Colonic mucosa (tissue), 4 donors: ENCODE results near the gene COA5. TPM values are rescaled to one million over a fixed set of nuclear protein-coding genes. Genes with fewer than 3 reads are reported as not detected.

Experiments
- DNase-seq: peaks from one replicate; pipeline ENCODE4 v3.0.0-alpha.2; 2020
- H3K27ac ChIP-seq: fragments of 200-600 bp; one replicate; pipeline ENCODE4 v1.8.0; 2021
- H3K27me3 ChIP-seq: fragments of 200-600 bp; one replicate; pipeline ENCODE4 v1.8.0; 2021
- H3K36me3 ChIP-seq: fragments of 200-600 bp; one replicate; pipeline ENCODE4 v1.8.0; 2021
- H3K4me1 ChIP-seq: fragments of 200-600 bp; one replicate; pipeline ENCODE4 v1.8.0; 2021; ENCODE audit warnings: mild to moderate bottlenecking
- H3K4me3 ChIP-seq: fragments of 200-600 bp; one replicate; pipeline ENCODE4 v1.8.0; 2021
- H3K9ac ChIP-seq, 2 donors: one replicate each; pipeline ENCODE4 v1.7.0; 2013; ENCODE audit warnings: control low read depth in 2 of 2, low read depth in 2 of 2, low read length in 2 of 2
- H3K9me3 ChIP-seq: fragments of 200-600 bp; one replicate; pipeline ENCODE4 v1.8.0; 2021
- CTCF ChIP-seq: fragments of 200-600 bp; IDR thresholded peaks from one replicate; pipeline ENCODE4 v1.8.0; 2022; ENCODE audit warnings: antibody characterized with exemption, mild to moderate bottlenecking
- intact Hi-C: fragments of 100-400 bp; cut with DNase I; formaldehyde crosslinking; loops from one replicate; pipeline ENCODE4 v1.14.1; 2022
- total RNA-seq, 2 donors: library from RNA; stranded (reverse); fragmentation: NEBNext Ultra II Directional in 1 of 2; extraction: Animal tissue kit (Norgen Biotek cat#: 25700) in 1 of 2; gene quantifications; one replicate each; pipeline ENCODE4 v1.2.1, GENCODE V29; 2021
- donor health status: healthy.
- donor health status: DM: no; HTN: no; CAD: no.
- donor health status: DM: no; HTN: no; CAD: no.

Gene COA5
- total RNA-seq, 2 donors from 2014 or later = 23.5 to 27.1 TPM

- Histone ChIP-seq H3K9me3 (no peaks in the 10 kb centered on the region), H3K36me3 (peaks cover 12% of the 10 kb centered on the region), H3K4me3 (no peak overlapping the region), H3K4me1 (no peaks in the 10 kb centered on the region), H3K9ac (no peak overlapping the region), H3K27ac (no peak overlapping the region), H3K27me3 (no peaks in the 10 kb centered on the region)
- no peak for TF ChIP-seq CTCF
- intact Hi-C loops = no loop called here
- DNase-seq = no peak
Measured at GRCh38 chr2:98634406-98635092, 26.2 kb upstream of the COA5 start.

- intact Hi-C loops = no loop called here
- Histone ChIP-seq H3K9ac (no peak overlapping the region), H3K4me1 (no peaks in the 10 kb centered on the region), H3K9me3 (no peaks in the 10 kb centered on the region), H3K36me3 (peaks cover 12% of the 10 kb centered on the region), H3K4me3 (no peak overlapping the region), H3K27me3 (no peaks in the 10 kb centered on the region), H3K27ac (no peak overlapping the region)
- DNase-seq = no peak
- TF ChIP-seq CTCF = no peak
Measured at GRCh38 chr2:98632351-98632750, 24.0 kb upstream of the COA5 start.

GRCh38 chr2:98623657-98624056 lies 15.3 kb upstream of the COA5 start:
- Histone ChIP-seq H3K4me3 (no peak overlapping the region), H3K27me3 (no peaks in the 10 kb centered on the region), H3K9me3 (no peaks in the 10 kb centered on the region), H3K9ac (no peak overlapping the region), H3K27ac (no peak overlapping the region), H3K4me1 (no peaks in the 10 kb centered on the region), H3K36me3 (no peaks in the 10 kb centered on the region)
- intact Hi-C loops = no loop called here
- TF ChIP-seq CTCF = no peak
- no peak for DNase-seq

- no peak overlapping the region for H3K9ac ChIP-seq
- TF ChIP-seq CTCF = no peak
- no peak overlapping the region for H3K4me3 ChIP-seq
- H3K4me1 ChIP-seq = no peaks in the 10 kb centered on the region
- no peaks in the 10 kb centered on the region for H3K27me3 ChIP-seq
- H3K27ac ChIP-seq = no peak overlapping the region
- H3K36me3 ChIP-seq = peaks cover 3% of the 10 kb centered on the region
- intact Hi-C loops = no loop called here
- no peaks in the 10 kb centered on the region for H3K9me3 ChIP-seq
- no peak for DNase-seq
Measured at GRCh38 chr2:98617149-98617548, 8.8 kb upstream of the COA5 start.

- peaks cover 3% of the 10 kb centered on the region for H3K36me3 ChIP-seq
- no peak for DNase-seq
- no peak overlapping the region for H3K4me3 ChIP-seq
Measured at GRCh38 chr2:98615481-98615880, 7.2 kb upstream of the COA5 start.

More at GRCh38 chr2:98615481-98615880, 7.2 kb upstream of the COA5 start:
- Histone ChIP-seq H3K27me3 (no peaks in the 10 kb centered on the region), H3K9me3 (no peaks in the 10 kb centered on the region), H3K4me1 (peaks cover 3% of the 10 kb centered on the region), H3K27ac (no peak overlapping the region), H3K9ac (no peak overlapping the region)
- intact Hi-C loops = no loop called here
- TF ChIP-seq CTCF = no peak
